ENCODE measurements around the gene NNMT.
"Not testable (repeated sequence)": the region's sequence is repeated elsewhere in the genome, so short reads cannot be mapped to it uniquely, and the experiment has no call there.

NNMT gene

DNA sequence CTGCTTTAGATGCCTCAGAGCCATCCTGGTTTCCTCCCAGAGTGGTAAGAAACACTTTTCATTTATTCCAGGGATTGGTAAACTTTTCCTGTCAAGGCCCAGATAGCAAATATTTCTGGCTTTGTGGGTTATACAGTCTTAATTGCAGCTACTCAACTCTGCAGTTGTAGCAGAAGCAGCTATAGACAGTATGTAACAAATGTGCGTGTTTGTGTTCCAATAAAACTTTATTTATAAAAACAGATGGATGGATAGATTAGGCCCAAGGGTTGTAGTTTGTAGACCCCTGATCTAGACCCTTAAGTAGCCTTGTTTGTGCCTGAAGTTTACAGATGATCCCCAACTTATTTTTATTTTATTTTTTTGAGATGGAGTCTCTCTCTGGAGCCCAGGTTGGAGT, 17.9 kb downstream of the NNMT start:
- no peak for DNase-seq

DNA sequence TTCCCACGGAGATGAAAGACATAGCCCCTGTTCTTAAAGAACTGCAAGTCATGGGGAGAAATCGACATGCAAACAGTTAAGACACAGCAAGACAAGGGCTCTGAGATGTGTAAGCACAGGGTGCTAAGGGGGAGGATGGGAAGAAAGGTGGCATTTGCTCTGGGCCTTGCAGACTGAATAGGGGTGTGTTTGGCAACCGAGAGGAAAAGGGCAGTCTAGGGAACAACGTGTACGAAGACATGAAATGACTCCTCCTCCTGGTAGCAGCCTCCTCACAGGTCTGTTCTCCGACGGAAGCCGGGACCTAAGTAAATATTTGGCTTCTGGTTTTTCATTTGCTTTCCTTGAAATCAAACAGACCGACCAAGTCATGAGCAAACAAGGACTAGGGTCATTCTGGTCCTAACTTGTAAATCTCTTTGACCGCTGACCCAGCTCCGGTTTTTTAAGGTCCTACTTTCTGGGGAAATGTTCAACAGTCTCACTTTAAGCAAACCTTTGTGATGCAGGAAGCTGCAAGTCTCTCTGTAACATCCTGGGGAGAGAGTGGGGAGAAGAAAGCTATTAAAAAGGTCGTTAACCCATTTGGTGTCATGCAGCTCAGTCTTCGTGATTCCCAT, 19.7 kb downstream of the NNMT start:
- DNase-seq: peak; percentile 27

DNA sequence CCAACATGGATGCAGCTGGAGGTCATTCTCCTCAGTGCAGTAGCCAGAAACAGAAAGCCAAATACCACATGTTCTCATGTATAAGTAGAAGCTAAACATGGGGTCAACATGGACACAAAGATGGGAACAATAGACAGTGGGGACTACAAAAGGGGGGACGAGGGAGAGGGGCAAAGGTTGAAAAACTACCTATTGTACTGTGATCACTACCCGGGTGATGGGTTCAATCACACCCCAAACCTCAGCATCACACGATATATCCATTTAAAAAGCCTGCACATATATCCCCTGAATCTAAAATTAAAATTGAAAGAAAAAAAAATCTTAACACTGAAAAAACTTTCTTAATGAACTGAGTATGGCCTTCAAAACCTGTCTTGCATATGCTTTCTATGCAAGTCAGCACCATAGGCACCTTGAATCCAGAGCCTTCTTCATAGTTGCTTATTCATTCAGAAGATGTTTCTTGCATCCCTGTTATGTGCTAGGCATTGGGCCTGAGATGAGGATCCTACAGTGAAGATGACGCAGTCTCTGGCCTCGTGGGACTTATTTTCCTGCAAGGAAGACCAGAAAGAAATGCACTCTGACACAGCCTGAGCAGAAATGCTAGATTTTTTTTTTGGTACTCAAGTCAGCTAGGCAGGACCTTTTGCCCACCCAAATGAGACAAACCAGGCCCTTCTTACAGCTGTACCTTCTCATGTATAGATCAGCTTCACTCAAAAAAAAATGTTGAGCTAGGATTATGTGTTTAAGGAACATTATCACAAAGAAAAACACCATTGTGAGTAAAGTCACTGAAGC, 21.0 kb downstream of the NNMT start:
- no peak for DNase-seq

DNA sequence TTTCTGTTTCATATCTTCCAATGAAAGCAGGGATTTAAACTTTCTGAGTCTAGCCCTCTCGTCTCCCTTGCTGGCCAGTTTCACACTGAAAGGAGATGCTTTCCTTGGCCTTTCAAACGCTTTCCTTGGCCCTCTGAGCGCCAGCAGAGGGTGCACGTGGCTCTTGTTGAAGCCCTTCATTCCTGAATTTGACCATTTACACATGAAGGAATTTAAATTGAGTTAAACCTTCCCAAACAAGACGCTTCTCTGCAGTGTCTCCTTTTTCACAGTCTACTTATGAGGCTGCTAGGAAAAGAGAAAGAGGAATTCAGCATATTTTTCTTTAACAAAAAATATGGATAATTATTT, 21.6 kb downstream of the NNMT start:
- peak; percentile 53 for DNase-seq

DNA sequence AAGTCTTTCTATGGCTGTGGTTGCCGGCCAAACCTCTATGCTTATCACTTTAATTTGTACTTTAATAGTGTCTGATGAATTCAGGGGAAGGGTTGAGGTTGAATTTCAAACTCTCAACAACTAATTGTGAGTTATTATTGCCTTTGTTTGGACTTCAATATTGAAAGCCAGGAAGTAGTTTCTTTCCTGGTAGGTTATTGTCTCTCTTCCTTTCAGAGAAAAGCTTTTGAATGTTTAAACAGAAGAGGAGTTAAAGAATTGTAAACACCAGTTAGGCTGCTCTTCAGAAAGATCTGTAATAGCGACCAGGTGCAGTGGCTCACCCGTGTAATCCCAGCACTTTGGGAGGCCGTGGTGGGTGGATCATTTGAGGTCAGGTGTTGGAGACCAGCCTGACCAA, 22.2 kb downstream of the NNMT start:
- peak; percentile 80 for DNase-seq

DNA sequence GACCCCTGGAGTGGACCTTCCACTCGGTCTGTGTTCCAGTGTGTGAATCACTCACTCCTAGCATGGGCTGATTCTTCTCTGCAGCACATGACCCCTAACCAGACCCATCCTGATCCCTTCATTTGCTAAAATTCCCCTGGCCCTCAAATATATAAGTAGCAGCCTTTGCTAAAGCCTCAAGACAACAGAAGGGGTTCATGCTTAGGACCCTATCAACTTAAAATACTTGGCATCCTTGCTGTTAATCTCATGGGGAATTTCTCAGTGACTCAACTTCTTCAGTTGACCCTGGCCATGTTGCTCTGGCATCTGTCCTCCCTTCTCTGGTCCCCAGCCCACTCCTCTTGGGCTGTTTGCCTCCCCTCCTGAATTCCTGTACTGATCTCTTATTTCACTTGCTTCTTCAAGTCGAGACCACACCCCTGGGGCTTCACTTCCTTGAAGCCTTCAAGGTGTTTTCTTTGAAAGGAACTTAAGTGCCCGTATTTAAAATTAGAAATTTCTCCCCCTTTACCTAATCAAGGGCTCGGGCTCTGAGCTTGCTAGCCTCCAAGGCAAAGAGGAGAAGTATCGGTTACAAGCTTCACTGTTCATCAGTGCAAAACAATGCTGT, 23.6 kb downstream of the NNMT start:
- no peak for DNase-seq

DNA sequence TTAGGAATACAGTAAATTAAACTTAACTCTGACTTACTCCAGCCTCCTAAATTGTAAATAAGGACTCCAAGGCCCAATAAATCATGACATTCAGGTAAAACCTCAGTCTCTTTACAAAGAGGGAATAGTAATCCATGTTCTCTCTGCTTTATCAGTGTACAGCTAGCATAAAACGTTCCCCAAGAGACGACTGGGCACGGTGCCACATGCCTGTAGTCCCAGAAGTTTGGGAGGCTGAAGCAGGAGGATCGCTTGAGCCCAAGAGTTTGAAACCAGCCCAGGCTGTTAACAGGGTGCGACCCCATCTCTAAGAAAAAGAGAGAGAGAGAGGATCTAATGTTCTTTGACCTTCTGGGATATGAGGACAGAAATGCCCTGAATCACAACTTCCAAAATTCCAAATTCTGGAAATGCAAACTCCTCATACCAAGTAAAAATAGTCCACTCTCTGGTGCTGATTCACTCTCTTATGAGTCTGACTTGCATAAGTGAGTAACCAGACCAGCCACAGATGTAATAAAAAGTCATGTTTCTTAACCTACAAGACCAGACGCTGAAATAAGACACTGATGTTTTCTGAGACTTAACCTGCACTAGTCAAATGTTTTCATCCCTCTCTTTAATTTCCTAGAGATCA, 25.5 kb downstream of the NNMT start:
- no peak for DNase-seq

DNA sequence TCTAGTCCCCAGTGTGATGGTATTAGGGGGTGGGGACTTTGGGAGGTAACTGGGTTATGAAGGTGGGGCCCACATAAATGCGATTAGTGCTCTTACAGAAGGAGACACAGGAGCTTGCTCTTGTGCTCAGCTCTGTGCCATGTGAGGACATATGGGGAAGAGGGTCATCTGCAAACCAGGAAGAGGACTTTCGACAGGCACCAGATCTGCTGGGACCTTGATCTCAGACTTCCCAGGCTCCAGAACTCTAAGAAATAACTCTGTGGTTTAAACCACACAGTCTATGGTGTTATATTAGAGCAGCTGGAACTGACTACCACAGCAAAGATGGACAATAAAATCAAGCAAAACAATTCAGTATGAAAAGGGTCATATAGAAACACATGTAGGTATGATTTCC, 26.7 kb downstream of the NNMT start:
- no peak for DNase-seq

DNA sequence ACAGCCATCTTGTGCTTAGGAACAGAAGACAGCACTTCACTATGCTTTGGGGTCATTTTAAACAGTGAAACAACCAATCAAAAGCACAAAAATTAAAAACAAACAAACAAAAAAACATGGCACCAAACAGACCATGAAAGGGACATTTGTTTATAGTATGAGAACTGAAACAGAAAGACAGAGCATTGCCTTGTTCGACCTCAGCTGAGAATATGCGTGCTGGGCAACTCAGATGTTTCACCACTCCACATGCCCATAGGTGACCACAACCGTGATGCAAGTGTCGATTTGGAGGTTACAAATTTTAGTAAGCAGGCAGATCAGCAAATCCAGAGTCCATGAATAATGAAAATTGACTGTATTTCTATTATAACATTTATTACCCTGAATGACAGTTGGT, 30.0 kb downstream of the NNMT start:
- DNase-seq: no peak

DNA sequence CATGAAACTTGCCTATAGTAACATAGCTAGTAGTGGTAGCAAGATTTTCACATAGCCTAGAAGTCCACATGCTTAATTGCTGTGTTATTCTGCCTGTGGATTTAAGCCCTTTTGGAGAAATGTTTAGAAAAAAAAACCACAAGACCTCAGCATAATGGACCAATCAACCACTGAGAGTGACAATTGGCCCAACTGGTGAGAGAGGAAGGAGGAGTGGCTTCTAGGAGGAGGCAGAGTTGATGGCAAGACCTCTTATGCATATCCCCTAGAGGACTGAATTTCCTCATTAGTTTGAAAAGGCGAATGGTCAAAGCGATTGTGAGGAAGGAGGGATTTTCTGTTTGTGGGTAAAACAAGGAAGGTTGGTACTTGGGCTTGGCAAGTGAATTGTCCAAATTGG, 30.6 kb downstream of the NNMT start:
- no peak for DNase-seq

DNA sequence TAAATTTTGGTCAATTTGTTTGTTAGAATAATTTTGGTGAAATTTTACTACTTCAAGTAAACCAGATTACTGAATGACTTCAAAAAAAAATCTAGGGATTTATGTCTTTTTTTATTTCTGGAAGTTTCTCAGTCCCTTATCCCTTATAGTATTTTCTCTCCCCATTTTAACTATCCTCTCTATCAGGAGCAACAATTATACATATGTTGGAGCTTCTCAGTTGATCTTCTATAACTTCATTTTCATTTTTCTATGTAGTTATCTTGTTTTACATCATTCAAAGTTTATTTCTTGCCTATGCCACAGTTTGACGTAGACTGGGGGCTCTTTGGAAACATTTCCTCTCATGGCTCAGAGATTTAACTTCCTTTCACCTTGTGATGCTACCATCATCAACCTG, 34.2 kb downstream of the NNMT start:
- no peak for DNase-seq

DNA sequence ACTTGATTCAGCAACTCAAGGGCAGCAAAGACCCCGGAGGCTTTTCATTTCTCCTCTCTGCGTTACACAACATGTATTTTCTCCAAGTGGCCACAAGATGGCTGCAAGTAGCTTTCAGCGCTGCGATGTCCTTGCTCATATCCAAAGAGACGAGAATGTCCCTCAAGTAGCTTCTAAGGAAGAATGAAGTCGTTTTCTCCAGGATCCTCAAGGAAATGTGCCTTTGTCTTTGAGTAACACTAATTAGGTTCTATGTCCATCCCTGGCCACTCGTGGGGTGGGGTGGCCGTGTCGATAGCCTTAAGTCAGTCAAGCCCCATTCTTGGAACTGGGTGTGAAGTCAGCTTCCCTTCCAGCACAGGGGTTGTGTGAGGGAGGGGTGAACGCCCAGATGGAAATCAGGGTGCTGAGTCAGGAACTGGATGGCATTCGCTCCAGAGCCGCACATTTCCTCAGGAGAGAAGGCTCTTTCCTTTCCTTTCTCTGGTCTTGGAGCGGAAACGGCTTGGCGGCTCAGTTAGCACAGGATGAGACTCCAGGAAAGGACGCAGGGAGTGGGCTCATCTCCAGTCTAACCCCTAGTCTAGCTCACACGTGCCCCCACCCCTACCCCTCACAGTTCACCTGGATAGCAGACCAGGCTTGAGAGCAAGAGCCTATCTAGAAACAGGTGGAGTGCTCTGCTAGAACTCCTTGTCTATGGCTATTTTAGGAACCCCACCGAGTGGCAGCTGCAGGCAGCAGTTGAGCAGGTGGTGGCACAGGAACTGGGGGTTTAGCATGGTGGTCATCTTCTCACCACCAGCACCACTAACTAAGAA, 44.3 kb downstream of the NNMT start:
- peak; percentile 77 for DNase-seq

DNA sequence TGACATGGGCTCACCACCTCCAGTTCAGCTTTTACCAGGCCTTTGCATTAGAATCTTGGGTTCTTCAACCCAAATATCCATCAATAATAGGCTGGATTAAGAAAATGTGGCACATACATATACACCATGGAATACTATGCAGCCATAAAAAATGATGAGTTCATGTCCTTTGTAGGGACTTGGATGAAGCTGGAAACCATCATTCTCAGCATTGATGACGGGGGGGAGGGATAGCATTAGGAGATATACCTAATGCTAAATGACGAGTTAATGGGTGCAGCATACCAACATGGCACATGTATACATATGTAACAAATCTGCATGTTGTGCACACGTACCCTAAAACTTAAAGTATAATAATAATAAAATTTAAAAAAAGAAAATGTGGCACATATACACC, 45.5 kb downstream of the NNMT start:
- not testable (repeated sequence) for DNase-seq

DNA sequence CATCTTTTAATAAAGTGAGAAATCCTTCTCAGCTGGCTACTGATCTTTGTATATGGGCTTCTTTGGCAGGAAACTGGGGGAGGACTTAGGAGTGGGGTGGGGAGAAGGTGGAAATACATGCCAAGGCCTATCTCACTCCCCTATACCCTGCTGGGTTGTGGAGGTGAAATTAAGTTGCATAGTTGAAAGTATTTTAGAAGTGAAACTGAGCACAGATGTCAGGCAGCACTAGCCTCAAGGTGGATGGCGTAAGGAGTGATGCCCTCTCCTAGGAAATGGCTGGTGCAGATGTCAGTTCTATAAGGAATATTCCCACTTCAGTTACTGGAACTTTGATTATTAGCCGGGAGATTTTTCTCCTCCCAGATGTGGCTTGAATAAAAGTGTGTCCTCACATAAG, 46.3 kb downstream of the NNMT start:
- no peak for DNase-seq

DNA sequence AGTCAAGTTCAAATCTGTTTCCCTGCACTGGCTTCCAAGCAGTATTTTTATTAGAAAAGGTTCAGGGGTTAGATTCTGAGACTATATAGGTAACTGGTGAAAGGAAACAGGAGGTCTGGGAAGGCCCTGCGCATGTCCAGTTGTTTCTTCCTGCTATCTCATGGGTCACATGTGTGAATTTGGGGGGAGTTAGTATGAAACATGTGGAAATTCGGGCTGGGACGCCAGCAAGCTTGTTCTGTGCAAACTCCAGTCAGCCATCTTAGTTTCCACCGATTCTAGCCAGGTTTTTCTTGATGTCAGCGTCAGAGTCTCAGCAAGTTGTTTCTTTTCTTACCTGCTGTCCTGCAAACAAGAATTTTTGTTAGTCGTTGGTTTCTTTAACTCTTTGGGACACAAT, 46.8 kb downstream of the NNMT start:
- no peak for DNase-seq

DNA sequence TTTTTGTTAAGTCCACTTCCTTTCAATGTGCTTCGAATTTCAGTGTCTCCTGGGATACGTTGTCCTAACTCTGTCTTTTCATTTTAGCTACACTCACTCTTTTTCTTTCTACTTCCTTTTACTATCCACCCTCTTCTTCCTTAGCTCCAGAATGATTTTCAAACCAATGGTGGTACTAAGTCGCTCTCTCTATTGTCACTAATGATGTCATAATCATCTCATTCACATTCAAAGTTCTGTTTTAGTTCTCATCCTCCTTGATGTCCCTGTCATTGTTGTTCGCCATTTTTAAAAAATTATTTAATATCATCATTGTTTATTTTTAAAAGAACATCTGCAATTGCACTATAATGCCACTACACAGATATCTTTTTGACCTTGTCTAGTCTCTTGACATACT, 47.3 kb downstream of the NNMT start:
- DNase-seq: no peak

DNA sequence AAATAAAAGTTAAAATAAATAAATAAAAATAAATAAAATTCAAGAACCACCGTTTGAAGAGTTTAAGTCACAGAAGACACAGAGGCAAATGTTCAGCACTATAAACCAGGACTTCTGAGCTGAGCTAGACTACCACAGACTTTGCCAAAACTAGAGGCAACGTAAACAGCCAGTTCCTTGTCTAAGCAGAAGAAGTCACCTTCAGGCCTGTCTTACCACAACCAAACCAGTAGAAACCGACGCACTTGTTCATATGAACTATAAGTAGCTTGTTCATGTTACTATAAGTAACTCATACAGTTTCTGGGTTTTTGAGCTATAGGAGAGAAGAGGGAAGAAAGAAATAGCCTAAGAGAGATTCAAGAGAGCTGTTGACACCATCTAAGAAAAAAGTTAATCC, 48.3 kb downstream of the NNMT start:
- no peak for DNase-seq

DNA sequence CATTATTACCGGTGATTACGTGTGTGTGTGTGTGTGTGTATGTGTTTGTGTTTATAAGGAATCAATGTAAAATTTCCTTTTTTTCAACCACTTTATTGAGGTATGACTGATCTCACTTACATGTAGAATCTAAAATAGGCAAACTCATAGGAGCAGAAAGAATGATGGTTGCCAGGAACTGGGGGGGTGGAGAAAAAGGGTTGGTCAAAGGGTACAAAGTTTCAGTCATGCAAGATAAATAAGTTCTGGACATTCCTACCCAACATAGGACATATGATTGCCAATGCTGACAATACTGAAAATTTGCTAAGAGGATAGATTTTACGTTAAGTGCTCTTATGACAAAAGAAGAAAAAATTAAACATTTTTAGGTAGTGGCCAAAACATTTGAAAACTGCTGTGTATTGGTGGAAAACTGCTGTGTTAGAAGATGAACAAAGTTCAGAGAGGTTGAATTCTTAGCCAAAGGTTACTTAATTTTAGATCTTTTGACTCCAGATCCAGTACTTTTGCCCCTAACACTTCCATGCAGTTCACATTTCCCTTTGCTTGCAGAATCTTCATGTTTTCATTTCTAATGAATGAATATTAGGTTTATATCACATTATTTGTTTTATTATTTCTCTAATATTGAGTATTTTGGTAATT, 49.5 kb downstream of the NNMT start:
- DNase-seq: no peak

DNA sequence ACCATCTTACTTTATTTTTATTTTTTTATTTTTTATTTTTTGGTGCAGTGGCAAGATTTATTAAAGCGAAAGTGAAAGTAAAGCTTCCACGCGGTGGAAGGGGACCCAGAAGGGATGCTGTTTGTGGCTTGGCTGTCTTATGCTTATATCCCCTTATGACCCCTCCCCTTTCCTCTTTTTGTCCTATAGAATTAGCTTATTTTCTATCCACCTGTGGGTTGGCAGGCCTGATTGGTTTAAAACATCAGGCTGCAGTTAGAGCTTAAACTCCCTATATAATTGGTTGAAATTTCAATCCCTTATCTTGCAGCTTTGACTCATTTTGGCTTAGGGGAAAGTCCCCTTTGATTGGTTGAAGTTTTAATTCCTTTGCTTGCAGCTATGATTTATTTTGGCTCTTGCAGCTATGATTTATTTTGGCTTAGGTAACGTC, 50.5 kb downstream of the NNMT start:
- no peak for DNase-seq

DNA sequence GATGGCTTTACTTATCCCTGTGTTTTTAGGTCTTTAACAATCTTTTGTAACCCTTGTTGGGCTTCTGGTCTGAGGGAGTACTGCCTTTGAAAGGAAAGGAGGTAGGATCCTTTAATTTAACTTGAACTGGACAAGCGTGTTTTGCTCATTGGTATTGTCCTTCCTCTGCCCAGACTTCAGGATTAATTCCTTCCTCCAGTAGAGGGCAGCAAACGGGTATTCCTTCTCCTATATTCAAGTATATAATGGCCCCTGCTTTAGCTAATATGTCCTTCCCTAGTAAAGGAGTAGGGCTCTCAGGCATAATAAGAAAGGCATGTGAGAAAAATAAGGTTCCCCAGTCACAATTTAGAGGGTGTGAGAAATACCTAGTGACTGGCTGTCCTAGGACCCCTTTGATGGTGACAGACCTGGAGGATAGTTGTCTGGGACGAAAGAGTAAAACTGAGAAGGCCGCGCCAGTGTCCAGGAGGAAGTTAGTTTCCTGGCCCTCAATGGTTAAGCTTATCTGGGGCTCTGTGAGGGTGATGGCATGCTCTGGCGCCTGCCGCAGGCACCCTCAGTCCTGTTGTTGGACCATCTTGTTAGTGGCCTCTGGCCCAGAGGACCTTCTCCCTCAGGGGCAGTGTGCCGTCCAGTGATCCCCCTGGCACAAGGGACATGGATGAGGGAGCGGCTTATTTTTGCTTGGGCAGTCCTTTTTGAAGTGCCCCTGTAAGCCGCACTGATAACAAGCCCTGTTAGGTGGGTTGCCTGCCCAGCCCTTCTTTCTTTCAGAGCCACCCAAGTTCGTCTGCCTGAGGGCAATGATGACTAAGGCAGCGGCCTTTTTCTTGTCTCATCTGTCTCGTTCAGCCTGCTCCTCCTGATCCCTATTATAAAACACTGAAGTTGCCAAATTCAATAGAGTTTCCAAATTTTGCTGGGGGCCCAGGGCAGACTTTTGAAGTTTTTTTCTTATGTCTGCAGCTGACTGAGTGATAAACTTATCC, 52.3 kb downstream of the NNMT start:
- DNase-seq: peak; percentile 25

DNA sequence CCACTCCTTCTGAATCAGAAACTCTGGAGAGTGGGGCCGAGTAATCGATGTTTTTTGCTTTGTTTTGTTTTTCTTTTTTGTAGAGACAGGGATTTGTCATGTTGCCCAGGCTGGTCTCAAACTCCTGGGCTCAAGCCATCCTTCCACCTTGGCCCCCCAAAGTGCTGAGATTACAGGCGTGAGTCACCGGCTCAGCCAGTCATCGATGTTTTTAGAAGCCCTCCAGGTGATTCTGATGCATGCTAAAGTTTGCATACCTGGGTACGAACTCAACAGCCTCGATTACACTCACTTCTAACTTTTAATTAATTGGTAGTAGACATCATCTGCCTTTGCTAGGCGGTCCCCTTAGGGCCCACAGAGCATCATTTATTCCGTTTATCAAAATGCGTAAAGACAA, 53.8 kb downstream of the NNMT start:
- DNase-seq: no peak

Measured in COR-L47 (cell line).